A172 (cell line): ENCODE data around the gene TMEM175. TPM values are rescaled to one million over a fixed set of nuclear protein-coding genes. Genes with fewer than 3 reads are reported as not detected.
A peak's percentile ranks its signal among the peaks of the same experiment; 100 is the strongest.

ENCODE experiments used
- DNase-seq: peaks from one replicate; pipeline ENCODE4 v3.0.0-alpha.2; 2015; ENCODE audit warnings: low spot score
- total RNA-seq: library from RNA; depleted of rRNA; stranded (reverse); fragments of >200 nt; shearing (Covaris generic); gene quantifications from 2 replicates; pipeline ENCODE4 v1.2.3, GENCODE V29; 2014

Gene TMEM175
- total RNA-seq, 1 experiment from 2014 or later = 27.5 TPM

DNA sequence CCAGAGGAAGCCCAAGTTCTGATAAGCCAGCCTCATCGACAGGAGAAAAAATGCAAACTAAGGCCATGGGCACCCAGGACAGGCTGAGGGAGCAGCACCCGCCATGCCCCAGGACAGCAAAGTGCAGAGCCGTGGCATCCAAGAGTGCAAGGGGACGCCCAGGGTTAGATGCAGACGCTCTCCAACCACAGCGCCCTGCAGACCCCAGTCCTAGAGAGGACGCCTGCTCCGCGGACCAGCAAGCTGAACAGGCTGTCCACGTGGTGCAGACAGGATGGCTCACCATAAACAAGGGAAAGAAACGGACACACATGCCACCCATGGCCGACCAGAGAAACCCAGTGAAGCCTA, 32.7 kb upstream of the TMEM175 start:
- no peak for DNase-seq

GRCh38 chr4:900073-900472, 32.2 kb upstream of the TMEM175 start:
- DNase-seq = no peak

DNA sequence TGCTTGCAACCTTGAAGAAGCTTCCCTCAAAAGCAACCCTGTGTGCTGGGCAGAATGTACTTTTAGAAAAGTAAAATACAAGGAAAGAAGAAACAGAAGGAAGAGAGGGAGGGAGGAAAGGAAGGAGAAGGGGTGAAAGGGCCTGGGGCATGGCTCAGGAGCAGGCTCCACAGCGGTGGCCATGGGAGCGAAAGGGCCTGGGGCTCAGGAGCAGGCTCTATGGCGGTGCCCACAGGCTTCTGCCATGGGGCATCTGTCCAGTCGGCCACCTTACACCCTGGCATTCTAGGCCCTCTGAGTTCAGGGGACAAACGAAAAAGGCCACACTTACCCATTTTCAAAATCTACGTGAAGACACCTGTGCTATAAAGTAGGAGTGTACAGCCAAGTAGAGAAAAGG, 31.5 kb upstream of the TMEM175 start:
- DNase-seq = no peak

DNA sequence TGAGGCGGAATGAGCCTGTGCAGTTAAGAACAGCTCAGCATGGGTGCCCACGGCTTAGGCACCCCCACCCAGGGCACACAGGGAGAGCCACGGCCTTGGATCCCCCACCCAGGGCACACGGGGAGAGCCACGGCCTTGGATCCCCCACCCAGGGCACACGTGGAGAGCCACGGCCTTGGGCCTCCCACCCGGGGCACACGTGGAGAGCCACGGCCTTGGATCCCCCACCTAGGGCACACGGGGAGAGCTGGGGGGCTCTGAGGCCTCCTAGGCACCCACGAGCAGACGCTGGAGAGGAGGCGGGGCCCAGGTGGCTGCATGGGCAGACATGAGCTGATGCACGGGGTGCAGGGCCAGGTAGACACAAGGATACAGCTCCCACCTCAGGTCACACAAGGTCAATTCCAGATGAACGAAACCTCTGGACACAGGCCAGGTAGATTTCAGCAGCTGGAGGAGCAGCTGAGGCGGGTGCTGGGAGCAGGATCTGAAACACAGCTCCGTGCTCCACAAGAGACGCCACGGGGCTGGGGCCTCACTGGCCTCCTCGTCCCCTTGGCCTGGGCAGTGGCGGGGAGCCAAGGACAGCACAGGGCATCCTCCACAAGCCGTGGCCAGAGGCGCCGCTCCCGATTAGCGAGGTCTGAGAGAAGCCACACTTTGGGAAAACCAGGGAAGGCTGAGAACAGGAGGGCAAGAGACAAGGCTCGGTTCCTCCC, 30.9 kb upstream of the TMEM175 start:
- DNase-seq = no peak

GRCh38 chr4:903066-904046, 28.9 kb upstream of the TMEM175 start:
- DNase-seq = no peak

DNA sequence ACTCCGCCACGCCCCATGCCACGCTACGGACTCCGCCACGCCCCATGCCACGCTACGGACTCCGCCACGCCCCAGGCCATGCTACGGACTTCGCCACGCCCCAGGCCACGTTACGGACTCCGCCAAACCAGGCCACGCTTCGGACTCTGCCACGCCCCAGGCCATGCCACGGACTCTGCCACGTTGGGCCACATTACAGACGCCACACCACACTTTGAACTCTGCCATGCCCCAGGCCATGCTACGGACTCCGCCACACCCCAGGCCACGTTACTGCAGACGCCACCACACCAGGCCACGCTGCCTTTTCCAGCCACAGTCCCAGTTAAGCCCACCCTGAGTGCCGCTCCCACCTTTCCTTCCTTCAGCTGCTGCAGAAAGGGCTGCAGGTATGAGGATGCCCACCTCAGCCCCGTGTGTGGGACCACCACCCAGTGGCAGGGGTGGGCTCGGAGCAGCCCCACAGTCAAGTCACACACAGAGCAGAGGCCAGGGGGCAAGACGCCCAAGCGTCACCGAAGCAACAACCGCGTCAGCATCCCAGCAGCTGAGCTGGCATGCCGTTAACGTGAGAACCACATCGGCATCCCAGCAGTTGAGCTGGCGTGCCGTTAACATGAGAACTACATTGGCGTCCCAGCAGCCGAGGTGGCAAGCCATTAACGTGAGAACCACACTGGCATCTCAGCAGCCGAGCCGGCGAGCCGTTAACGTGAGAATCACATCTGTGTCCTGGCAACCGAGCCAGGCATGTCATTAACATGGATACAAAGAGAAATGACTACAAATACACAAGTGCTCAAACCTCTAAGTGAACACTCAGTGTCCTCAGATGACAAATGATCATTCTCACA, 26.5 kb upstream of the TMEM175 start:
- DNase-seq = no peak

GRCh38 chr4:906339-907102, 25.7 kb upstream of the TMEM175 start:
- no peak for DNase-seq

DNA sequence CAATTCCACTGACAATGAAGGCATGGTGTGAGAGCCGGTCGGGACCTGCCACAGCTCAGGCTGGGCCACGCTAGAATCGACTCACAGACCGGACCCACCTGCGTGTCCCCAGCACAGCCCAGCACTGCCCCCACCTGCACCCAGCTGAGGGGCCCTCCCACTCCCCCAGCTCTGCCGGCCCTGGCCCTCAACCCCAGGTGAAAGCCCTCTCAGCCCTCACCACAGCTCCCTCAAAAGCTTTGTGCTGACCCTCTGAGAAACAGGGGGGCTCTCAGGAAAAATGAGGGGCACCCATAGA, 25.2 kb upstream of the TMEM175 start:
- no peak for DNase-seq

GRCh38 chr4:907691-908425, 24.4 kb upstream of the TMEM175 start:
- DNase-seq = peak; percentile 88

GRCh38 chr4:909131-909571, 23.1 kb upstream of the TMEM175 start:
- DNase-seq = no peak

GRCh38 chr4:909821-910220, 22.4 kb upstream of the TMEM175 start:
- no peak for DNase-seq

DNA sequence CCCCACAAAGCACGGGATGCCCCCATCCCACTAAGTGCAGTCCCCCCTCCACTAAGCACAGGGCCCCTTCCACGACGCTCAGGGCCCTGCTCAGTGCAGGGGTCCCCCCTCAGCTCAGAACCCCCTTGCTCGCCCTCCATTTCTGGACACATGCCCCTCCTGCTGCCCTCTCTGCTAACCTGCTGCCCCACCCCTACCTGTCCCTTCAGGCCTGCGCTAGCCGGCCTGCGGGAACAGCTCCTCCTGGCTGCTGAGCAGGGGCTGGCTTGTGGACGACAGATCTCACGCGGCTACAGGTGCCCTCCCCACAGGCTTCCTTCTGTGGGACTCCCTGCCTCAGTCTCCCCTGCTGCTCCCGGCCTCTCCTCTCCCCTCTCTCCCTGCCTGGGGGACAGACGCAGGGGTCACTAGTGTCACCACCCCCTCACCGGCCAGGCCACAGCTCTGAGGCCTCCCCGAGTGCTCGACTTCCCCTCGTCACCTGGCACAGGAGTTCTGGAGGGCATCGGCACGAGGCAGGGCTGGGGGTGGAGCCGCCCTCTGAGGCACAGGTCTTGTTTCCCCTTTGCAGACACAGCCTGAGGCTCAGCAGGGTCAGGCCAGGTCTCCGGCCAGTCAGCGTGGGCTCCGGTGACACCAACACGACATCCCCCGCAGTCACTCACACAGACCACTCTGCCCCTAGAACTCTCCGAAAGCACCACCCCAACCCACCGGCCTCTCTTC, 21.7 kb upstream of the TMEM175 start:
- DNase-seq = no peak

- no peak for DNase-seq
Measured at GRCh38 chr4:911221-911751, 21.0 kb upstream of the TMEM175 start.

DNA sequence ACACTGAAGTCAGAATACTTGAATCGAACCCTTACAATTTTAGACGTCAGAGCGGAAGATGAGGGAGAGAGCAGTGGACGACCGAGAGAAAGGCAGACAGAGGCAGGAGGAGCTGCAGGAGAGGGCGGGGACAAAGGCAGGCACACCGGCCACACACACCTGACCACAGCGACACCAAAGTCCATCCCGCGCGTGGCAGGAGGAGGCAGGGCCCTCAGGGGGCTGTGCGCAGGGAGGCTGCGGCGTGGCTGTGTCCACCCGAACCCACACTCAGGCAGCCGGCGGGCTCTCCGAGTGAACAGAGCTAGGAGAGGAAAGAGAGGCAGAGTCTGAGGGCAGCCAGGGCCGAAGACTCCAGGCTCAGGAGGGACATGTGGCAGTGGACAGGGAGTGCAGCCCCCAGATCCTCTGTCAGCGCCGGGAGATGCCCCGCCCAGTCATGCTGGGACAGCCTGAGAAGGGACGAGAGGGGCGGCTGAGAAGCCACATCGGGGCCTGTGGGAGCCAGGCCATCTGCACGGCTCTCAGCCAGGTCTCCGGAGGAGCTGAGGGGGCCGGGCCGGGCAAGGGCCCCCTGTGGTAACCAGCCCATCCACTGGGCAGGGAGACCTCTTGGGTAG, 20.3 kb upstream of the TMEM175 start:
- no peak for DNase-seq

DNA sequence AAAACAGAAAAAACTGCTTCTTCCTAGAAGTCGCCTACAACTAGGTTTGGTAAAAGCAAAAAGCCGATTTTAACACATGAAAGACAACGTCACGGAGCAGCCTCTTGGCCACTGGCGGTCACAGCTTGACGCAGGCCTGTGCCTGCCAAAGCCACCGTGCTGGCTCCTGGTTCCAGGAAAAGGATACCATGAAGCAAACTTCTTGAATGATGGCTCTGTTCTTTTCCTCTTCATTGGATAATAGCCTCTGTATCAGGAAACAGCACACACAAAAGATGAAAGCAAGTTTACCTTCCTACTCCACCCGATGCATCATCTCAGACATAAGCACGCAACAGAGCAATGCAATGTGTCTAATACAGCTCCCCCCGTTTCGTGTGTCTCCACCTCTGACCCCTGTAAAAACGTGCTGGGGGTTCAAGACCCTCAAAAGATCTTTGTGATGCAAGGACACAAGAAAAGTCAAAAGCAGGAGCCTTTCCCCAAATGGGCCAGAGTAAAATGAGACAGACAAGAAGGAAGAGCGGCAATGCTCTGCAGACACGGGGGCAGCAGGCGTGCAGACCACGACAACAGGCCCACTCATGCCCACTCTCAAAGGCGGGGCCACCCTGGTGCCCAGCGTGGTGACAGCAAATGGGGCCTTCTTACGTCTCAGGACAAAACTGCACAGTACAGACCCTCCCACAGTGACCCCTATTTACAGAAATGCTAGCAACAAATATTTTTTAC, 19.5 kb upstream of the TMEM175 start:
- DNase-seq = no peak

DNA sequence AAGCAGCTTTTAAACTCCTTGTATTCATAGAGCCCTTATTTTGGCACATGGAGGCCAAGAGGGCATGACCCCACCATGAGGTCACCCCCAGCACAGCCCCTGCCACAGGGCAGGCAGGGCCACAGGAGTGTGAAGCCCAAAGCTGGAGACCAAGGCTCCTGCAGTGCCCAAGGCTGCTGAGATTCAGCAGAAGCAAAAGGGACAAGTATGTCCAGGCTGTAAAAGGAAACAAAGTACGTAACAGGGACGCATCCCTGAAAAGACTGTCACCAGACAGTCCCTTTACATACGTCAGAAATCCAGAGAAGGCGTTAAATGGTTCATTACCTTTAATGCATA, 19.0 kb upstream of the TMEM175 start:
- no peak for DNase-seq

DNA sequence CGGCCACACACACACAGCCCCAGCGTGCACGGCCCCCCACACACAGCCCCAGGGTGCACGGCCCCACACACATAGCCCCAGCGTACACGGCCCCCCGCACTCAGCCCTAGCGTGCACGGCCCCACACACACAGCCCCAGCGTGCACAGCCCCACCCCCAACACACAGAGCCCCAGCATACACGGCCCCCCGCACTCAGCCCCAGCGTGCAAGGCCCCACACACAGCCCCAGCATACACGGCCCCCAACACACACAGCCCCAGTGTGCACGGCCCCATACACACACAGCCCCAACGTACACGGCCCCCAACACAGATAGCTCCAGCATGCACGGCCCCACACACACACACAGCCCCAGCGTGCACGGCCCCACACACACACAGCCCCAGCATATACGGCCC, 17.7 kb upstream of the TMEM175 start:
- no peak for DNase-seq

DNA sequence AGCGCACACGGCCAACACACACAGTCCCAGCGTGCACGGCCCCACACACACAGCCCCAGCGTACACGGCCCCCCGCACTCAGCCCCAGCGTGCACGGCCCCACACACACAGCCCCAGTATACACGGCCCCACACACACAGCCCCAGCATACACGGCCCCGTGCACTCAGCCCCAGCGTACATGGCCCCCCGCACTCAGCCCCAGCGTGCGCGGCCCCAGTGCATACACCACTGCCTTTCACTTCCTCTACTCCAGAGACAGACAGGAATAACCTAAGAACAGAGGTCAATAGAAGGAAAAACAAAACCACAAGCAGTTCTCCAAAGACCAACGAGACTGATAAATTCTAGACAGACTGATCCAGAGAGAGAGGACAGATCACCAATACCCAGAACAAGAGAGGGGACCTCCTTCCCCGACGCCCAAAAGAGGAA, 17.2 kb upstream of the TMEM175 start:
- no peak for DNase-seq

DNA sequence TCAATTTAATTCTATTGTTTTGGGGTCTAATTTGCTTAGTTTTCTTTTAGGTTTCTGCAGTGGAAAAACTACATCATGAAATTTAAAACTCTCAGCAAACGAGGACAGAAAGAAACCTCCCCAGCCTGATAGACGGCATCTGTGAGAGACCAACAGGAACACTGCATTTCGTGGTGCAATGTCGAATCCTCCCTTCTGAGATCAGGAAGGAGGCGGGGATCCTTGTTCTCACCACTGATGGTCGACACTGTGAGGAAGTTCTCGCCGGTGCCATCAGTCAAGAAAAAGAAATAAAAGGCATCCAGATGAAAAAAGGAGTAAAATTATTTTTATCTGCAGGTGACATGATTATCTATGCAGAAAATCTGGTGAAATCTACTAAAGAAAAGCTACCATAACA, 16.7 kb upstream of the TMEM175 start:
- DNase-seq = no peak
